ENCODE results near the gene LCE3E.
A peak's percentile ranks its signal among the peaks of the same experiment; 100 is the strongest.

The LCE3E gene

GRCh38 chr1:152535774-152536173 lies 30.8 kb downstream of the LCE3E start:
- DNase-seq (ENCODE audit: low read depth in 1 of 2, low spot score in 1 of 2), result no peak
- H3K27ac ChIP-seq (replicated peaks), result no peak overlapping the region

GRCh38 chr1:152533327-152533938 lies 33.1 kb downstream of the LCE3E start:
- H3K27me3 ChIP-seq (ENCODE audit: insufficient read depth, poor library complexity, severe bottlenecking), result no peaks in the 10 kb centered on the region
- no peak overlapping the region for H3K4me3 ChIP-seq (replicated peaks; ENCODE audit: insufficient read depth, low read length)
- TF ChIP-seq CTCF (IDR thresholded peaks at IDR 0.05; ENCODE audit: insufficient read depth, low read length) (peak; percentile 71), GABPA (IDR thresholded peaks at IDR 0.05; ENCODE audit: low read depth) (no peak)
- peak; percentile 31 to 64 for DNase-seq (ENCODE audit: low read depth in 1 of 2, low spot score in 1 of 2)
- H3K27ac ChIP-seq (replicated peaks), result no peak overlapping the region

More at GRCh38 chr1:152535774-152536173, 30.8 kb downstream of the LCE3E start:
- Histone ChIP-seq H3K27me3 (ENCODE audit: insufficient read depth, poor library complexity, severe bottlenecking) (no peaks in the 10 kb centered on the region), H3K4me3 (replicated peaks; ENCODE audit: insufficient read depth, low read length) (no peak overlapping the region)
- TF ChIP-seq SPI1 (IDR thresholded peaks at IDR 0.05; ENCODE audit: borderline replicate concordance, low read depth) (no peak), GABPA (IDR thresholded peaks at IDR 0.05; ENCODE audit: low read depth) (no peak), CTCF (IDR thresholded peaks at IDR 0.05; ENCODE audit: insufficient read depth, low read length) (no peak), POLR2AphosphoS5 (IDR thresholded peaks at IDR 0.05; ENCODE audit: low read depth) (no peak), REST (IDR thresholded peaks at IDR 0.05; ENCODE audit: insufficient replicate concordance, low read depth) (no peak)

GRCh38 chr1:152525080-152525641 lies 41.4 kb downstream of the LCE3E start:
- no peaks in the 10 kb centered on the region for H3K27me3 ChIP-seq (ENCODE audit: insufficient read depth, poor library complexity, severe bottlenecking)
- DNase-seq (ENCODE audit: low read depth in 1 of 2, low spot score in 1 of 2), result no peak
- TF ChIP-seq GABPA (IDR thresholded peaks at IDR 0.05; ENCODE audit: low read depth), result no peak
- no peak for TF ChIP-seq POLR2AphosphoS5 (IDR thresholded peaks at IDR 0.05; ENCODE audit: low read depth)
- TF ChIP-seq REST (IDR thresholded peaks at IDR 0.05; ENCODE audit: insufficient replicate concordance, low read depth), result no peak
- TF ChIP-seq SPI1 (IDR thresholded peaks at IDR 0.05; ENCODE audit: borderline replicate concordance, low read depth), result no peak
- no peak for TF ChIP-seq CTCF (IDR thresholded peaks at IDR 0.05; ENCODE audit: insufficient read depth, low read length)
- H3K27ac ChIP-seq (replicated peaks), result no peak overlapping the region
- no peak overlapping the region for H3K4me3 ChIP-seq (replicated peaks; ENCODE audit: insufficient read depth, low read length)

Measured in HL-60 (cell line).